Skin epidermis (tissue), 12 donors: ENCODE results near the gene FUT8.

Experiments
- H3K27ac ChIP-seq, 21 experiments: fragments of 200-600 bp; sonication (generic) in 11 of 21; one replicate each; pipeline ENCODE4 v1.5.0; 2020; ENCODE audit warnings: mild to moderate bottlenecking in 3 of 21, inconsistent platforms in 2 of 21, moderate library complexity in 2 of 21
- H3K4me3 ChIP-seq, 7 experiments: fragments of 200-600 bp; sonication (generic) in 2 of 7; one replicate each; pipeline ENCODE4 v1.5.0; 2020; ENCODE audit warnings: inconsistent platforms in 2 of 7, mild to moderate bottlenecking in 2 of 7, moderate library complexity in 1 of 7

FUT8 gene

DNA sequence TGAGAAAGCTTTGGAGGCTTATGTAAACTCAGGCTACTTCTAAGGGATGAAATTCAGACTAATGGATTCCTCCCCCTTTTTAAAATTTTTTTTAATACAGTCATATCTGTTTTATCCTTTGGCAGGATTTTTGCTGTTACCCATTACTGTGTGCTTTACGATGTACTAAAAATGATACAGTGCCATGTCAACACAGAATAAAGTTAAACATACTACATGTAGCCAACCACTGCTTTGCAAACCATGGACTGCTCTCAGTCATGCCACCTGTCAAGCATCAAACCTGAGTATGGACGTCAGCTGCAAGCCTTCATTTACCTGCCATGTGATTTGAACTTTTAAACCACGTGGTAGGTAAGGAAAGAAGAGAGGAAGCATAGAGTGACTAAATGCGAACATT, 325.8 kb downstream of the FUT8 start:
- Histone ChIP-seq H3K4me3 (no peak overlapping the region), H3K27ac (no peak overlapping the region)

DNA sequence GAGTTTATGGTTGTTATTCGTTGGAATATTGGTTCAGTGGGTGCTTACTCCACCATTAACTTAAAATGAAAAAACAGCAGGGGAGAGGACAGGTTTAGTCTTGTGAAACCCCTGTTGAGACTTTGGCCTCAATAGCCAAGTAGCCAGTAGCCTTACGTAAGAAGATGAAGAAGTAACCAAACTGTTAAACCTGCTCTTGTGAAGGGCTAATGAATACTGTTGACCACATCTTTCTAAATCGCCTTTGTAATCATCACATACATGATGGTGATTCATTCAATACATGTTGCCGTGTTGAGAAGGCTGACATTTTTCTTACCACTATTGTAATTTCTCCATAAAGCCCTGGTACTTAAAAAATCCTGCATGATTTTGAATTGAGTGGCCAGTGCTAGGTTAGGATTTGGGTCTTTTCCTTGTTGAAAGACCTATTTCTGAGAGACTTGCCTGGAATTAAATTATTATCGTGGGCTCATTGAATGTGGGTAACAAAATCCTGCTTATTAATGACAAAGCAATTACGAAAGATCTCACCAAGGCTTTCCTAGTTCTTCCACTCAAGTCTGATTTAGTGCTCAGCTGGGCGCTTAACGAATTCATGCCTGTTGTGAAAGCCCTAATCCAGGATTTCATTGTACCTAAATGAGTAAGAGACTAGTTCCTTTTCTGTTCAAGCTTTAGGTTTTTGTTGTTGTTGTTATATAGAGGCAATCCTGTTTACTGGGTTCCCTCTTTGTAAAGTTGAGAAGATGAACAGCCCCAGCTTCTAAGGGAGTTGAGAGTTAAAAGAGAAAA, 333.1 kb downstream of the FUT8 start:
- no peak overlapping the region for H3K27ac ChIP-seq
- H3K4me3 ChIP-seq = no peak overlapping the region

DNA sequence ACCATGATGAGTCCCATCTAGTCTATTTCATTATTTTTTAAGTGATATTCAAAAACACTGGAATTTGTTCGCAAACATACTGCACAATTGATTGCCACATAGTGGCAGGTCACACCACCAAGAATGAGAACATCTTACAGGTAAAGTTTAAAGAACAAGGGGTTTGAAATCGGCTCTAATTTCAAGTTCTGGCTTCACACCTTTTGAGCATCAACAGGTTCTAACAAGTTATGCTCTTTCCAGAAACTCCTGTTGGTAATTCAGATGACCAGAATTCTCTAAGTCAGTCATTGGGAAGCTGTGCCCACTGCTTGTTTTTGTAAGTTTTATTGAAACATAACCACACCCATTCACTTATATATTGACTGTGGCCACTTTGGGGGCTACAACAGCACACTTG, 336.3 kb downstream of the FUT8 start:
- Histone ChIP-seq H3K4me3 (no peak overlapping the region), H3K27ac (no peak overlapping the region)

GRCh38 chr14:65749287-65749686, 336.8 kb downstream of the FUT8 start:
- Histone ChIP-seq H3K4me3 (no peak overlapping the region), H3K27ac (no peak overlapping the region)

- H3K4me3 ChIP-seq = no peak overlapping the region
- no peak overlapping the region for H3K27ac ChIP-seq
Measured at GRCh38 chr14:65750906-65751305, 338.4 kb downstream of the FUT8 start.

DNA sequence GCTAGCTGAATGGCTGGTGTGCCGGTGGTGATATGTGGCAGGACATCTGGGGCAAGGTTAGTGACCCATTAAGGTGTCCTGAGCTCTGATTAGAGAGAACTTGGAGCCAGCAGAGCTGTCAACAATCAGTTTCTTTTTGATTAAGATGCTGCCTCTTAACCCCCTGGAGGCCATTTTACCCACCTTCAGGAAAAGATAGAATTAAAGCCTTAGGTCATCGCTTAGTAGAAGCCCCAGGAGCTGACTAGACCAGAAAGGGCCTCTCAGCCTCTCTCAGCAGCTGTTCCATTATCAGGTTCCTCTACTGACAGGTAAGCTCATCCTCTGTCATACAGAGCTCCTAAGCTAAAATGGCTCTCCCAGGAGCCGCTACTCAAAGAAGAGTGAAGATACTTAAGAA, 339.0 kb downstream of the FUT8 start:
- H3K4me3 ChIP-seq = no peak overlapping the region

DNA sequence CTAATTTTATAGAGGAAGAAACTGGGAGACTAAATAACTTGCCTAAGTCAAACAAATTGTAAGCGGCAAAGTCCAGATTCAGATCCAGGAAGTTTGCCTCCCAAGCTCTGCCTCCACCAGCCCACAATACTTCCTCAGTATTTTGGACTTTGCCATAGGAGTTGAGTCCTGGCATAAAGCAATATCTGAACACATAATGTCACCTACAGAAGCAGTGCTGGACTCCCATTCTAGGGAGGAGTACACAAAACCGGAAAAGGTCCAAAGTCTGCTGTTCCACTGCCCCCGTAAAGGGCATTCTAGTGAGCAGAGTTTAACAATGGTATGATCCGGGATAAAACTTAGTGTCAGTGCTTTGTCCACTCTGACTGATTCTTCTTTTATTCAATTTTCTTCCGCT, 340.5 kb downstream of the FUT8 start:
- no peak overlapping the region for H3K4me3 ChIP-seq
- H3K27ac ChIP-seq = no peak overlapping the region

More for the DNA sequence above, 339.0 kb downstream of the FUT8 start:
- no peak overlapping the region for H3K27ac ChIP-seq

- H3K4me3 ChIP-seq = no peak overlapping the region
- no peak overlapping the region for H3K27ac ChIP-seq
Measured at GRCh38 chr14:65755331-65755730, 342.8 kb downstream of the FUT8 start.

DNA sequence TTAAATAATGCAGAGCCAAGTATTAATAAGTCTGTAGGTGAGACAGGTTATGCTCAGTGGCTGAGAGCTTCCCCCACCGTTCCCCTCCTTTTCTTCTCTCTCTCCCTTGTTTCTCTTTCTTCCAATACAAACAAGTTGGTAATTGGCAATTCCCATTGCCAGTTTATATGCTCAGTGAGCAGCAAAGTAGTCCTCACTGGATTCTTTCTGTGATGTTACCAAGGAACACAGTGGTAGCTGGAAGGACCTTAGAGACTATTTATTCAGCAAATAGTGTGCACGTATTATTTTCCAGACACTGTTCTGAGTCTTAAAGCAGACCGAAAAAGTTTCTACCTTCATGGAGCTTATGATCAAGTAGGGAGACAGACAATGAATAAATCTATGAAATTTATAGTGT, 344.4 kb downstream of the FUT8 start:
- Histone ChIP-seq H3K4me3 (no peak overlapping the region), H3K27ac (no peak overlapping the region)

DNA sequence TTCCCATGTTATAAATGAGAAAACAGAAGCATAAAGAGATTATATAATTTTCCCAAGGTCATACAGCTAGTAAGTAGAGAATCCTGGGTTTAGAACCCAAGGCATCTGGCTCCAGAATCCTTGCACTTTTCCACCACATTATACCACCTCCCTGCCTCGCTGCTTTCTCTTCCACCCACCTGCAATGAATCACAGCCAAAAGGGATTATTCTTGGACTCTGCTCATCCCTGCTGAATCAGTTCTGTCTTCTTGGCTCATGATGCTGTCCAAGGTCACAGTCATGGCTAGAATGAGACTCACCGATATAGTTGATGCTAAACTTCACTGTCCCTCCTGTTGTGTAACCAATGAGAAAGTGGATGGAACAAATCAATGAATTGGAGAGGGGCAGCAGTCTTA, 356.6 kb downstream of the FUT8 start:
- H3K27ac ChIP-seq = no peak overlapping the region
- H3K4me3 ChIP-seq = no peak overlapping the region

GRCh38 chr14:65770681-65771080, 358.2 kb downstream of the FUT8 start:
- H3K27ac ChIP-seq = no peak overlapping the region
- no peak overlapping the region for H3K4me3 ChIP-seq

DNA sequence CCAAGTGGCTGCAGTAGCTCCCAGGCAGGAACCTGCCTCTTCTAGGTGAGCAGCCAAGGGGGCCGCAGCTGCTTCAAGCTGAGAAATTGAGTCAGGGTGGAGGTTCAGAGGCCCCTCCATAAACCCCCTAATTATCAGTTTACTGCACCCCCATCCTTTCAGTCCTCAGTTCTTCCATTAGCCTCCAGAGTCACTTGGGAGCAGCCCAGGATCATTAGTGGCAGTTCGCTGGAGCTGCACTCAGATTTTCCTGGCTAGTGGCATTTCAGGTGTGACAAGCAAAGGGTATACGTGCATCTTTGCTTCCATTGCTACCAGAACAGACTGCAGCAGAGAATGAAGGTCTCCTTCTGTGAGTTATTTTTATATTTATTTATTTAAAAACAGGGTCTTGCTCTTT, 358.7 kb downstream of the FUT8 start:
- no peak overlapping the region for H3K4me3 ChIP-seq

GRCh38 chr14:65772466-65772865, 359.9 kb downstream of the FUT8 start:
- no peak overlapping the region for H3K27ac ChIP-seq
- no peak overlapping the region for H3K4me3 ChIP-seq

More for the DNA sequence above, 358.7 kb downstream of the FUT8 start:
- no peak overlapping the region for H3K27ac ChIP-seq

DNA sequence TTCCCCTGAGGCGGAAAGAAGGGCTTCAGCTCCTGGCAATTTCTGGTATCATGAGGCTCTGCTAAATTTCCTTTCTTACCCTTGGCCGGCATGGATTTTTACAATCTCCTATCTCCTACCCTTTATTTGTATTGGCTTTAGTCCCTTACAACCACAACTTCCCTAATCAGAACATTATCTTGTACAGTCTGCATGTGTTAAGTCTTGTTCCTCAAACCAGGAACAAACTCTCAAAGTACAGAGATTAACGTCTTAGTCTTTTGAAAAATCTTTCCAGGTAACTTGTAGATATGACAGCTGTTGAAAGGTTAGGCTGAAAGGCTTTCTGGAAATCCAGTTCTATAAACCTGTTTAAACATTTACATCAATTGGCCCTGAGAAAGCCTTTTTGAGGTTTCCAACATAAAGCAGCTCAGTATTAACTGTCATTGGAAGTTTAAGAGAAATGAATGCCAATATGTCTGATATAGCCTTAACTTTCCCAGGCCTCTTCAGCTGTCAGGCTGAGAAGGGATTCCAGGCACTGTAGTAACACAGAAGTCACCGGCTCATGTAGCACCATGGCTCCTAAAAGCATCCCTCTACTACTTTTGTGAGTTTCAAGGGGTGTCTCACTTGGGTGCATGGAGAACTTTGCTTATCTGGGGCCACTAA, 360.5 kb downstream of the FUT8 start:
- Histone ChIP-seq H3K4me3 (no peak overlapping the region), H3K27ac (no peak overlapping the region)

DNA sequence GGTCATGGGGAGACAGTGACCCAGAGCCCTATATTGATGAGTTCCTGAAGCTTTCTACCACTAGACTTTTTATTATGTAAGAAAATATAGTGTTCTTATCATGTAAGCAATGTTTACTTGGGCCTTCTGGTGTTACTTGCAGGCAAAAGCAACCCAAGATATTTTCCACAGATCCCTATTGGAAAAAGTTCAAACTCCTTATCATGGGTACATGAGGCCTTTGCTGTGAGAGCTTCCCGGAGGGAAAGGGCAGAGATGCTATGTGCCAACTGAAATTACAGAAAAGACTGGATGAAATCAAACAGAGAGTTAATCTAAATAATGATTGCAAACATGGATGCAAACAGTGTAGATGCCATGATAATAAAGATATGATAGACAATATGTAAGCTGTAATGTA, 361.5 kb downstream of the FUT8 start:
- Histone ChIP-seq H3K27ac (no peak overlapping the region), H3K4me3 (no peak overlapping the region)

DNA sequence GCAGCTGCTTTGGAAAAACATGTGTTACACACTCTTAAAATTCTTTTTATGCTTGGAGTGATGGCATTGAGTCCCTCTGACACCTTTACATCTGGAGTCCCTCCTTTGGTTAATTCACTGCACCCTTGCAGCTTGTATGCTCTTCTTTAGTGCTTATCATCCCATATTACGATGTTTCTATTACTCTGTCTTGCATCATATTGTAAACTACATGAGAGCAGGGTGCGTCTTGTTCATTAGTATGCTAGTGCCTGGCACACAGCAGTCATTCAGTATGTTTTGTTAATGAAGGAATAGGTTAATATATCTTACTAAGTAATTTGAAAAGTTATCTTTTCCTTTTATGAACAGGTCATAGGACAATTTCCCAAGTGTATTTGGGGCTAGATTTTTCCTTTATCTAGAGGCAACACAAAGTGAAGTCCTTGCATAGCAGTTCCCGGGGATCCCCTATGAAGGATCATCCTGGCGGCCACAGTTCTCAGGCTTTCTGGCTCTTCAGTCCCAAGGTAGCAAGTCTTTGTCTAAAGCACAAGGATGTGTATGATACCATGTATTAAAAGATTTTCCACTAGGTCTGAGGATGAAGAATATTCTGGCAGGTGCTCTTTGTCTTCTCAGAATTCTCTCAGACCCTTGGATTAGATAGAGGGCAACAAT, 363.8 kb downstream of the FUT8 start:
- no peak overlapping the region for H3K27ac ChIP-seq
- H3K4me3 ChIP-seq = no peak overlapping the region

GRCh38 chr14:65780566-65780965, 368.0 kb downstream of the FUT8 start:
- Histone ChIP-seq H3K4me3 (no peak overlapping the region), H3K27ac (no peak overlapping the region)

GRCh38 chr14:65783101-65783500, 370.6 kb downstream of the FUT8 start:
- Histone ChIP-seq H3K4me3 (no peak overlapping the region), H3K27ac (no peak overlapping the region)

DNA sequence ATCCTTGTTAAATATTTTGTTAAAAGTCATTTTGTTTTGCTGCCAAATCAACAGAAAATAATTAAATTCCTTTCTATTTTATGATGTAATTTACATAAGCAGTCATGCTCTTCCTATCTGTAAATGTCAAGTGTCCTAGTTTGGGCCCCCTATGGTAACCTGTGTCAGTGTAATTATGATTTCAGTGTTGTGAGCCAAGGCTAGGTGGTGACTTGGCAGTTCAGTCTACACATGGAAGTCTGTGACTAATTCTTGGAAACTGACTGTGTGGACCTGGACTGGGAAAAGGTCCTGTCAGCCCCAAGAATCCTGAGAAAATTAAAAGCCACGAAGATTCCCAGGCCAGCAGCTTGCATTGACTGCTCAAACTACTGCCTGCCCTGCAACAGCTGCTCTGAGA, 371.0 kb downstream of the FUT8 start:
- Histone ChIP-seq H3K4me3 (no peak overlapping the region), H3K27ac (no peak overlapping the region)

DNA sequence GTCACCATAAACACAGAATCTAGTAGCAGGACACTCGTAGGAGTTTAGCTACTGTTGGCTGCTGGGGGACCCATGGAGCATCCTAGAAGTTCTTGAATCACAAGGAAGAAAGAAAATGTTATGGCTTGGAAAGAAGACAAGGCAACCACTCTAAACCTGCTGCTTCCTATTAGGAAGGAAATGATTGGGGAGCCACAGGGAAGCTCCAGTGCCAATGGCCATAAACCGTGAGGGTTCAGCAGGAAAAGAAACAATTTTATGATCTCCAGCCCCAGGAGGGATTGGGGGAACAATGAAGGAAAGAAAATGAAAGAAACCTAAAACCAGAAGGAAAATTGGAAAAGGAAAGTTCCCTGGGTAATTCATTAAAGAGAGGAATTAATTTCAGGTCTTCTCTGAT, 372.0 kb downstream of the FUT8 start:
- Histone ChIP-seq H3K4me3 (no peak overlapping the region), H3K27ac (no peak overlapping the region)

DNA sequence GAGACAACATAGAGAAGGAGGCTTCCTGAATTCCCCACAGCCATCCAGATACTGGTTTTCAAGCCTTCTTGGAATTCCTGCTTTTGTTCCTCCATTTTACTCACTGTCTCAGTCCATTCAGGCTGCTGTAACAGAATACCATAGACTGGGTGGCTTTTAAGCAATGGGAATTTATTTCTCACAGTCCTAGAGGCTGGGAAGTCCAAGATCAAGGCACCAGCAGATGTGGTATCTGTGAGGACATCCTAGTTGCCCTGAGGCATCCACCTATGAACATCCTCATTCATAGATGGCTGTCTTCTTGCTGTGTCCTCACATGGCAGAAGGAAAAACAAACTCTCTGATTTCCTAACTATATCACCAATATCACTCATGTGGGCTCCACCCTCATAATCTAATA, 374.9 kb downstream of the FUT8 start:
- H3K4me3 ChIP-seq = no peak overlapping the region
- no peak overlapping the region for H3K27ac ChIP-seq
